ENCODE results near the gene PHKA2.

DNA sequence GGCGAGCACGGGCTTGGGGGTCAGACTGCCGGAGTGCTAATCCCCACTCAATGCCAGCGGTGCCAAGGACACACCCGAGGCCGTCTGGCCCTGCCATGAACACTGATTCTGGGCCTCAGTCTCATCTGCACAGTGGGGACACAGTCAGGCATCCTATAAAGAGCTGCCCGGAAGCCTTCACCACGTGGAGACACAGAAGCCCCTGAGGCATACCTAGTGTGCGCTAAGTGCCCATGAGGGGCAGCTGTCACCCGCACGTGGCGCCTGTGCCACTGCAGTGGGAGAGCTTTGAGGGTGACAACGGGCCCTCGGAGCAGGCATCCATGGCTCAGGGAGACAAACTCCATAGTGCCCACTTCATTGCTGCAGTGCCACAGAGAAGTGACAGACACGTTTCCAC, 86.3 kb downstream of the PHKA2 start:
- TF ChIP-seq, protein P1, sequence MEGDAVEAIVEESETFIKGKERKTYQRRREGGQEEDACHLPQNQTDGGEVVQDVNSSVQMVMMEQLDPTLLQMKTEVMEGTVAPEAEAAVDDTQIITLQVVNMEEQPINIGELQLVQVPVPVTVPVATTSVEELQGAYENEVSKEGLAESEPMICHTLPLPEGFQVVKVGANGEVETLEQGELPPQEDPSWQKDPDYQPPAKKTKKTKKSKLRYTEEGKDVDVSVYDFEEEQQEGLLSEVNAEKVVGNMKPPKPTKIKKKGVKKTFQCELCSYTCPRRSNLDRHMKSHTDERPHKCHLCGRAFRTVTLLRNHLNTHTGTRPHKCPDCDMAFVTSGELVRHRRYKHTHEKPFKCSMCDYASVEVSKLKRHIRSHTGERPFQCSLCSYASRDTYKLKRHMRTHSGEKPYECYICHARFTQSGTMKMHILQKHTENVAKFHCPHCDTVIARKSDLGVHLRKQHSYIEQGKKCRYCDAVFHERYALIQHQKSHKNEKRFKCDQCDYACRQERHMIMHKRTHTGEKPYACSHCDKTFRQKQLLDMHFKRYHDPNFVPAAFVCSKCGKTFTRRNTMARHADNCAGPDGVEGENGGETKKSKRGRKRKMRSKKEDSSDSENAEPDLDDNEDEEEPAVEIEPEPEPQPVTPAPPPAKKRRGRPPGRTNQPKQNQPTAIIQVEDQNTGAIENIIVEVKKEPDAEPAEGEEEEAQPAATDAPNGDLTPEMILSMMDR (IDR thresholded peaks at IDR 0.05; ENCODE audit: low read depth, low read length), result no peak
- TF ChIP-seq, protein P2, sequence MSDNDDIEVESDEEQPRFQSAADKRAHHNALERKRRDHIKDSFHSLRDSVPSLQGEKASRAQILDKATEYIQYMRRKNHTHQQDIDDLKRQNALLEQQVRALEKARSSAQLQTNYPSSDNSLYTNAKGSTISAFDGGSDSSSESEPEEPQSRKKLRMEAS (IDR thresholded peaks at IDR 0.05; ENCODE audit: low read depth, low read length), result no peak
- no peak for TF ChIP-seq MYC (IDR thresholded peaks at IDR 0.05; ENCODE audit: low read depth, low read length)
- no peak for TF ChIP-seq POLR2A (IDR thresholded peaks at IDR 0.05; ENCODE audit: extremely low read depth, insufficient read length)

All from NB4 (cell line).